Measurements from ENCODE around the gene DHX16. TPM values are rescaled to one million over a fixed set of nuclear protein-coding genes. Genes with fewer than 3 reads are reported as not detected.
A peak's percentile ranks its signal among the peaks of the same experiment; 100 is the strongest.

The DHX16 gene
- total RNA-seq, 6 experiments from 2014 or later, result 33.7 to 36.7 (median 35.5) TPM

GRCh38 chr6:30615219-30615957 is 57.4 kb downstream of the DHX16 start:
- TF ChIP-seq CTCF (IDR thresholded peaks at IDR 0.05), result no peak
- Mint-ChIP-seq H3K4me3 (peak overlapping the region; percentile 97), H3K27me3 (ENCODE audit: insufficient read depth) (peaks cover 32% of the 10 kb centered on the region), H3K9me3 (peaks cover 17% of the 10 kb centered on the region), H3K27ac (peak overlapping the region; percentile 99), H3K36me3 (ENCODE audit: low read depth) (peaks cover 60% of the 10 kb centered on the region), H3K4me1 (ENCODE audit: low read depth) (peaks cover 79% of the 10 kb centered on the region)
- DNase-seq, result peak; percentile 74

- H3K4me3 Mint-ChIP-seq, result peak overlapping the region; percentile 97
- TF ChIP-seq CTCF (IDR thresholded peaks at IDR 0.05), result no peak
- DNase-seq, result peak; percentile 95
- peaks cover 84% of the 10 kb centered on the region for H3K4me1 Mint-ChIP-seq (ENCODE audit: low read depth)
- H3K36me3 Mint-ChIP-seq (ENCODE audit: low read depth), result peaks cover 65% of the 10 kb centered on the region
- H3K9me3 Mint-ChIP-seq, result peaks cover 17% of the 10 kb centered on the region
- peaks cover 32% of the 10 kb centered on the region for H3K27me3 Mint-ChIP-seq (ENCODE audit: insufficient read depth)
- H3K27ac Mint-ChIP-seq, result peak overlapping the region; percentile 99
Observed at GRCh38 chr6:30614843-30615218, 58.0 kb downstream of the DHX16 start.

- H3K27me3 Mint-ChIP-seq (ENCODE audit: insufficient read depth), result peaks cover 32% of the 10 kb centered on the region
- no peak for TF ChIP-seq CTCF (IDR thresholded peaks at IDR 0.05)
- DNase-seq, result no peak
- H3K36me3 Mint-ChIP-seq (ENCODE audit: low read depth), result peaks cover 65% of the 10 kb centered on the region
- peak overlapping the region; percentile 99 for H3K27ac Mint-ChIP-seq
- H3K9me3 Mint-ChIP-seq, result peaks cover 17% of the 10 kb centered on the region
- peaks cover 87% of the 10 kb centered on the region for H3K4me1 Mint-ChIP-seq (ENCODE audit: low read depth)
- H3K4me3 Mint-ChIP-seq, result peak overlapping the region; percentile 97
Observed at GRCh38 chr6:30614044-30614842, 58.6 kb downstream of the DHX16 start.

GRCh38 chr6:30613251-30614043 is 59.4 kb downstream of the DHX16 start:
- H3K4me3 Mint-ChIP-seq, result peak overlapping the region; percentile 97
- H3K27me3 Mint-ChIP-seq (ENCODE audit: insufficient read depth), result peaks cover 32% of the 10 kb centered on the region
- TF ChIP-seq CTCF (IDR thresholded peaks at IDR 0.05), result 0 out of 2 replicates have a peak, but pooled peaks have one; percentile 10
- peaks cover 17% of the 10 kb centered on the region for H3K9me3 Mint-ChIP-seq
- DNase-seq, result peak; percentile 24
- peaks cover 79% of the 10 kb centered on the region for H3K4me1 Mint-ChIP-seq (ENCODE audit: low read depth)
- peak overlapping the region; percentile 99 for H3K27ac Mint-ChIP-seq
- H3K36me3 Mint-ChIP-seq (ENCODE audit: low read depth), result peaks cover 67% of the 10 kb centered on the region

GRCh38 chr6:30612687-30613248 is 60.0 kb downstream of the DHX16 start:
- peak; percentile 52 for DNase-seq
- Mint-ChIP-seq H3K27me3 (ENCODE audit: insufficient read depth) (peaks cover 30% of the 10 kb centered on the region), H3K36me3 (ENCODE audit: low read depth) (peaks cover 69% of the 10 kb centered on the region), H3K9me3 (peaks cover 17% of the 10 kb centered on the region), H3K4me1 (ENCODE audit: low read depth) (peaks cover 77% of the 10 kb centered on the region), H3K27ac (peak overlapping the region; percentile 99), H3K4me3 (peak overlapping the region; percentile 97; the same call in 1 of the 2 replicates)
- no peak for TF ChIP-seq CTCF (IDR thresholded peaks at IDR 0.05)
